Prostate gland (tissue), 2 donors: ENCODE data around the gene UPK2.

Experiments
- CTCF ChIP-seq, 4 experiments: fragments of 200-600 bp in 2 of 4; fragments of 450-650 bp in 2 of 4; sonication (generic) in 2 of 4; IDR thresholded peaks; 1 replicate in 3 of 4; 2 replicates in 1 of 4; pipeline ENCODE4 v1.5.1; 2016 to 2019; ENCODE audit warnings: antibody characterized with exemption in 4 of 4, mild to moderate bottlenecking in 2 of 4, moderate library complexity in 2 of 4
- POLR2A ChIP-seq: fragments of 450-650 bp; IDR thresholded peaks from one replicate; pipeline ENCODE4 v1.6.1; 2016; ENCODE audit warnings: antibody characterized with exemption, mild to moderate bottlenecking
- POLR2AphosphoS5 ChIP-seq: sonication (generic); formaldehyde crosslinking; IDR thresholded peaks from one replicate; pipeline ENCODE4 v1.6.1; 2017; ENCODE audit warnings: antibody characterized with exemption

- TF ChIP-seq CTCF (IDR thresholded peaks at IDR 0.05) (no peak), POLR2A (no peak), POLR2AphosphoS5 (no peak)
These were observed 37.3 kb upstream of the UPK2 start for GRCh38 chr11:118918686-118919280.
